GM18498 (cell line): Measurements from ENCODE around the gene LRRC8A.
"Not testable (repeated sequence)": the region's sequence is repeated elsewhere in the genome, so short reads cannot be mapped to it uniquely, and the experiment has no call there.

Source experiments
- ATAC-seq: cut with Tn5 transposase; IDR thresholded peaks from one replicate; pipeline ENCODE4 v1.9.1; 2021; ENCODE audit warnings: mild to moderate bottlenecking, moderate library complexity; ENCODE audit not compliant: unreplicated experiment

The LRRC8A gene

DNA sequence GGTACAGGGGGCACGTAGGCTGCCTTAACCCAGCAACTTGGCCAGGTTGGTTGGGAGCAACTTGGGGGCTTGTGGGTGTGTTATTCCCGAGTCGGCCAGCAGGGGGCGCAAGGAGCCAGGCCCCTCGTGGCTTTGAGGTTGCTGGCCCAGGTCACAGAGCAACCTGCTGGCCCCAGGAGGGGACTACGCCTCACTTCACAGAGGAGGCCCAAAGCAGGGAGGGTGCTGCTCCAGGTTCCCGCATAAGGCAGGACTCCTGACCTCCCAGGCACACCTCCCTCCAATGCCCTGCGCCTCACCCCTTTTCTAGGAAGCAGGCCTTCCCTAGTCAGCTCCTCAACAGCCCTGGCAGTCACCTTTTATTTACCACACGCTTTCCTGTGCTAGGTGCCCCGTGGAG lies 18.3 kb upstream of the LRRC8A start:
- ATAC-seq = peak; percentile 48

DNA sequence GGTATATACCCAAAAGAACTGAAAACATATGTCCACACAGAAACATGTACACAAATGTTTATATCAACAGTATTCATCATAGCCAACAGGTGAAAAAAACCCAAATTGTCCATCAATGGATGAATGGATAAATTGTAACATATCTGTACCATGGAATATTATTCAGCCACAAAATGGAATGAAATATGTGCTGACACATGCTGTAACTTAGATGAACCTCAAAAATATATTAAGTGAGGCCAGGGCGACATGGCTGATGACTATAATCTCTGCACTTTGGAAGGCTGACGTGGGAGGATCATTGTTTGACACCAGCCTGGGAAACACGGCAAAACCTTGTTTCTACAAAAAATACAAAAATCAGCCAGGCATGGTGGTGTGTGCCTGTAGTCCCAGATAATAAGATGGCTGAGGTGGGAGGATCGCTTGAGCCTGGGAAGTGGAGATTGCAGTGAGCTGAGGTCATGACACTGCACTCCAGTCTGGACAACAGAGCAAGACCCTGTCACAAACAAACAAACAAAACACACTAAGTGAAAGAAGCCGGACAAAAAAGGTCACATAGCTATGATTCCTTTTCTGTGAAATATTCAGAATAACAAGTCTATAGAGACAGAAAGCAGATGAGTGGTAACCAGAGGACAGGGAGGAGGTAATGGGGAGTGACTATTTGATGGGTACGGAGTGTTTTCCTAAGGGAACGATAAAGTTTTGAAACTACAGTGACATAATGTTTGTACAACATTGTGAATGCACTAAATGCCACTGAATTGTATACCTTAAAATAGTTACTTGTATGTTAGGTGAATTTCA lies 11.6 kb upstream of the LRRC8A start:
- no peak for ATAC-seq

DNA sequence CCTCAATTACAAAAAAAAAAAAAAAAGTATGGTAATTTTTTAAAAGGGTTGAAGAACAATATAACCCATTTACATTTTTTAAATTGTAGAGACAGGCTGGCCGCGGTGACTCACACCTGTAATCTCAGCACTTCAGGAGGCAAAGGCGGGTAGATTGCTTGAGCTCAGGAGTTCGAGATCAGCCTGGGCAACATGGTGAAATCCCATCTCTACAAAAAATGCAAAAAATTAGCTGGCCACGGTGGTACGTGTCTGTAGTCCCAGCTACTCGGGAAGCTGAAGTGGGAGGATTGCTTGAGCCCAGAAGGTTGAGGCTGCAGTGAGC lies 11.0 kb upstream of the LRRC8A start:
- ATAC-seq = not testable (repeated sequence)

DNA sequence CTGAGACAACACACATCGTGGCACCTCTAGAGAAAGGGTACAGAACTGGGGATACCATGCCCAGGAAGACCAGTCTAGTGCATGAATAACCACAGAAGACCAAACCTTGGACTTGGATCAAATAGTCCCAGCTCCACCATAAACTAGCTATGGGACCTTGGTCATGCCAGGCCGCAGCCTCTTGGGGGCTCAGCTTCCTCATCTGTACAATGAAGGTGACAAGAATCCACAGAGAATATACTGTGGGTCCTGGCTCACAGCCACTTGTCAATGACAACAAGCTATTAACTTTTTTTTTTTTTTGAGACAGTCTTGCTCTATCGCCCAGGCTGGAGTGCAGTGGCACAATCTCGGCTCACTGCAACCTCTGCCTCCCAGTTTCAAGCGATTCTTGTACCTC lies 4.1 kb upstream of the LRRC8A start:
- ATAC-seq = no peak

DNA sequence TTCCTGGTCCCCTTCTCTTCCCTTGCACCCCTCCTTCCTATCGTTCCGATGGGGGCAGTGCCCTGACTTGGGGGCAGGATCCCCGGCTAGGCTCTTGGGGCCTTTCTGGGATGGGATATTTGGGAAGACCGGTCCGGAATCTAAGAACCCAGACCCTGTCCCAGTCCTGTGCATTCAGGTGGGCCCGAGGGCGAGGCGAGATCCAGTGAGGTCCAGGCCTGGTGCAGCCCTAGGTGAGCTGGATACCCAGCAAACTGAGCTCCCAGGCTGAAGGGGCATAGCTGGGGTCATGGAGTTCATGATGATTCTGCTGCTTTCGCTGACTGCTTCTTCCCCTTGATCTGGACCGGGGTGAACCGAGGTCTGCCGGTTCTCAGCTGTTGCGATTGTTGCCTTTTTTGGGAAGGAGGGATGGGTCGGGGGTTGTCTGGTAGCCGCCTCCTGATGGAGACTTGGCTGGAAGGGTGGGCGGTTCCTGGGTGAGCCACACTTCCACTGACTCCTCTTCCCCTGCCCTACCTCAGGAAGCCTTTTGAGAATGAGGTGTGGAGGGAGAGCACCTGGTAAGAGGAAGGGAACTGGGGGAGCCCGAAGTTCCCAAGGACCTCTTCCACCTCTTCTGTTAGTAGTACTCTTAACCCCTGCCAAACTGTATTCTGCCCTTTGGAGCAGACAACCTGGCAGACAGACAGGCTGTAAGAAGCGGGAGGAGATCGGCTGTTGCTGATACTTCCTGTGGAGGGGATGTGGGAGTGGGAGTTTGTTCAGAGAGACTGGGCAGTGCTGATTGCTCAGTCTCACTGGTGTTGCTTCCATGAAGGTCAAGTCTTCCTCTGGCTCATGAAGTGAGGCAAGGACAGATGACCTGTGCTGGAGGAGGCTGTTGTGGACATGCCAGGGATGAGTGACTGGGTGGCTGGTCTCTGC lies 1.0 kb downstream of the LRRC8A start:
- peak; percentile 5 for ATAC-seq

DNA sequence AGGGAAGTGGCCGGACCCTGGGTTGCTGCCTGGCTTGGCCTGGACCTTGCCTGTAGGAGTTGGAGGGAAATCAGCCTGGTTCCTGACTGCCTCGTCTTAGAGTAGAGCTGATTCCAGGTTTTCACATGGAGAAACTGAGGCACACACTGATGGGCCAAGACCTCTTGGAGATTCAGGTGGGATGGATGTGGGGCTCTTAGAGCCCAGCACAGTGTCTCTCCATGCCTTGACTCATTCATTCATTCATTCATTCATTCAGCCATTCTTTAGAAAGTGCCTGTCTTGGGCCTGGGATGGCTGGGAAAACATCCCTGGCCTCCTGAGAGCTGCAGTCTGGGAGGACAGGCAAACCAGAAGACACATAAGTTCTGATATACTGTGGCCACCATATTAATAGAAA lies 2.2 kb downstream of the LRRC8A start:
- no peak for ATAC-seq

DNA sequence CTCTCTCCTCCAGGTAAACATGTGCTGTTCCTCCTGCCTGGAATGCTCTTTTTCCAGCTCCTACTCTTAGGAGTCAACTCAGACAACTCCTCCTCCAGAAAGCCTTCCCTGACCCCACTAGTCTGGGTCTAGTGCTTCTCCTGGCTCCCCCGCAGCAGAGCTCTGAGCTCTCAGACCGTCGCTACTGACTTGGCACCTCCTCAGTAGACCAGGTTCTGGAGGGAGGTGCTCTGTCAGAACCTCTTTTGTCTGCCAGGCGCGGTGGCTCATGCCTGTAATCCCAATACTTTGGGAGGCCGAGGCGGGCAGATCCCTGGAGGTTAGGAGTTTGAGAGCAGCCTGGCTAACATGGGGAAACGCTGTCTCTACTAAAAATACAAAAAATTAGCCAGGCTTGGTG lies 3.4 kb downstream of the LRRC8A start:
- no peak for ATAC-seq

DNA sequence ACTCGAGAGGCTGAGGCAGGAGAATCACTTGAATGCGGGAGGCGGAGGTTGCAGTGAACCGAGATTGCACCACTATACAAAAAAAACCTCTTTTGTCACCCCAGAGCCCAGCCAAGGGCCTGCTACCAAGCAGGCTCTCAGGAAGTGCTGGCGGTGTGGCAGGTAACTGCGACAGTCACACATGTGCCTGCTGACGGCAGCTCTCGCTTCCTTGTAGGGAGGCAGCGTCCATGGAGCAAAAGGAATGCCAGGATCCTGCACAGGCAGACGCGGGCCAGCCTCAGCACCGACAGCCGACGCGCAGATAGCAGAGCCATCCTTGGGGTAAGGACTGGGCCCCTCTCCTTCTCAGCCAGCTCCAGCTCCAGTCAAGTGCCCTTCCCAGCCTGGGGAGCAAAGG lies 3.9 kb downstream of the LRRC8A start:
- ATAC-seq = no peak

DNA sequence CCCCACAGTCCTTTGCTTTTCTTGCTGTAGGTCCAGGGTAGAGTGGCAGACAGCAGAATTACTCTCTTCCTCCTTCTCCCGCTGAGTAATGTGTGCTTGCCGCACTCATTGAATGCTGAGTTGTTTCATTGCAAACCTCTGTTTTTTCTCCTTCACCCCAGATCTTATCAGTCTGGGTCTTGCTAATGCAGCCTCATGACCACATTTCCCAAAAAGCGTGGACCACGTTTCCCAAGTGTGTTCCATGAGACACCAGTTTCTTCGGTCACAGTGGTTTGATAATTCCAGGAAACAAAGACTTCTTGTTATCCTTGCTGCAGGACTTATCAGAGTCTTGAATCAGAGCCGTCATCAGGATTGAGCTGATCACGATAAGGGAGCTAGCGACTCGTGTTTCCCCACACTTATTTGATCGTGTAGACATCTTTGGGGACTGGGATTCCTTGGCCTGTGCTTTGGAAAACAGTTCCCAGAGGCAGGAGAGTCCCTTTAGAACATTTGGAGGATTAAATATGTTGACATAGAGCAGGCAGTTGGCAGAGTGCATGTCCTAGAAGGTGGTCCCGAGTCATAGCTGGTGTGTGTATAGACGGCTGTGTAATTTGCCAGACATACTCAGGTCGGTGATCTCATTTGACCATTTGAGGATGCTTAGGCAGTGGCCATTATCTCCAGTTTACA lies 4.4 kb downstream of the LRRC8A start:
- ATAC-seq = no peak

DNA sequence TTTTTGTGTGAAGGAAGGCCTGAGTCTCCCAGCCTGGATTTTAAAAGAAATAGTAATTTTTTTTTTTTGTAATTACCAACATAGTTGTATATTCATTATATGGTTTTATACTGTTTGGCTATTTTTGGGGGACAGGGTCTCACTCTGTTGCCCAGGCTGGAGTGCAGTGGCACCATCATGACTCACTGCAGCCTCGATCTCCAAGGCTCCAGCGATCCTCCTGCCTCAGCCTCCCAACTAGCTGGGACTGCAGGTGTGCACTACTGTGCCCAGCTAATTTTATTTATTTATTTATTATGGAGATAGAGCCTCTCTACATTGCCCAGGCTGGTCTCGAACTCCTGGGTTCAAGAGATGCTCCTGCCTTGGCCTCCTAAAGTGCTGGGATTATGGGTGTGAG lies 5.1 kb downstream of the LRRC8A start:
- no peak for ATAC-seq

DNA sequence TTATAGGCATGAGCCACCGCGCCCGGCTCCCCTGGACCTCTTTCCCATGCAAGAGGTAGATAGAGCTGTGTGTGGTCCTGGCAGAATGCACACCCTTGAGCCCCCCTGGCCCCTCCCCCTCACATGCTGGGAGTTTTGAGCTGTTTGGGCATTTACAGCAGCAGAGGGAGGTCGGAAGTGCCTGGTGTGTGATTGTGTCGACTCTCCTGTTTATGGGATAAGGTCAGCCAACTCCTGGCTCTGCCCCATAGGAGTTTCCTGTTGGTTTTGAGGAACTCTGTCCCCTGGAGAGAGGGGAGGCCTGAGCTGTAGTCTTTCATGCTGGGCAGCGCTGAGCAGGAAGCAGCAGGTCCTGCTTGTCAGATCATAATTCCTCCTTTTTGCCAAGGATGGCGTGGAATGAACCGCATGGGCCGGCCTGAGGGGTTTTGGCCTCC lies 6.0 kb downstream of the LRRC8A start:
- no peak for ATAC-seq

DNA sequence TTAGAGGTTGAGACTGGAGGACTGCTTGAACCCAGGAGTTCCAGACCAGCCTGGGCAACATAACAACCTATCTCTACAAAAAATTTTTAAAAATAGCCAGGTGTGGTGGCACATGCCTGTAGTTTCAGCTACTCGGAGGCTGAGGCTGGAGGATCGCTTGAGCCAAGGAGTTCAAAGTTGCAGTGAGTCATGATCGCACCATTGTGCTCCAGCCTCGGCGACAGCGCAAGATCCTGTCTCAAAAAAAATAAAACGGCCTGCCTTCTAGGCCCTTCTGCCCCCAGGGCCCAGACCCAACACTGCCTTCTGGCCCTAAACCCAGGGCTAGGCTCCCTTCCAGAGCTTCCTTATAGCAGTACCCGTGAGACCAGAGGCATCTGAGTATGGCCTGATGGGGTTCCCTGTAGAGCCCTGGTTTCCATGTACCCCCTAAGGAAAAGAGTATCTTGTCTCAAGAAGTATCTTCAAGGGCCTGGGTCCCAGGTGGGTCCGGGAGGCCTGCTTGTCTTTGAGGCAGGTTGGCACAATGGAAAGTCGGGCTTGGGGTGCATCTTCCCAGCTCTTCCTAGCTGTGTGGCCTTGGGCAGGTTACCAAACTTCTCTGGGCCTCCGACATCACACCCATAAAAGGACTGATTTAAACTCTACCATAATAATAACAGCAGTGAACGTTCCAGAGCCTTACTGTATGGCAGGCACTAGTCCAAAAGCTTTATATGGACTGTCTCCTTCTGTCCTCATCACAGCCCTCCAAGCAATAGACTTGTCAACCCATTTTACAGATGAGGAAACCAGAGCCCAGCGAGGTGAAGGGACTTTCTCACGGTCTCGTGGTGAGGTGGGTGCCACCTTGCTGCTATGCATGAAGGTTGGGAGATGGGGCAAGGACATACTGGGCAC lies 9.6 kb downstream of the LRRC8A start:
- ATAC-seq = no peak

DNA sequence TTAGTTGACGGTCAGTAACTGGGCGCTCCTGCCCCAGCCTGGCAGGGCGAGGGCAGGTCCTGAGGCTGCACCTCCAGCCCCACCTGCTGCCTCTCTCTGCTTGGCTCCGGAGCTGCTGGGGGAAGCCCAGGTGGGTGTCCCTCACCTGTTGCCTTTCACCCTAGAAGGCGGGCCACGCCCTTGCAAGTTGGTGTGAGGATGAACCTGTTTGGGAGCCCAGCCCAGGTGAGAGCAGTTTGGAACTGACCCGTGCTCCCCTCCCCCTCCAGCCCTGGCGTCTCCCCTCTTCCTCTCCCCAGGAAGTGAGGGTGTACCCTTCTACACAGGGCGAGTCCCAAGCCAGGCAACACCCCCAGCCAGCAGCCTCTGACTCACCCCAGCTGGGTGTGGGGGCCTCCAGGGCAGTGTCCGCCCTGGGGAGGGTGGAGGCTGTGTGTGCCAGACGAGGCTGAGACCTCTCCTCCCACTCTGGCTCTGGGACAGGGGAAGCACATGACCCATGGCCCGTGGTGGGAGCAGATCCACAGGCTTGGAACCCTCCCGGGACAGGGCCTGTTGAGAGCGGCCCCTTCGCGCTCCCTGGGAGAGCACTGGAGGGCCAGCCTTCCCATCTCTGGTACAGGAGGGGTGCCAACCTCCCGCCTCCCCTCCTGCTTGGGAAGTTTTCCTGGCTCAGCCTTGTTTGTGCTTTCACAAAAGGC lies 10.4 kb downstream of the LRRC8A start:
- ATAC-seq = no peak

DNA sequence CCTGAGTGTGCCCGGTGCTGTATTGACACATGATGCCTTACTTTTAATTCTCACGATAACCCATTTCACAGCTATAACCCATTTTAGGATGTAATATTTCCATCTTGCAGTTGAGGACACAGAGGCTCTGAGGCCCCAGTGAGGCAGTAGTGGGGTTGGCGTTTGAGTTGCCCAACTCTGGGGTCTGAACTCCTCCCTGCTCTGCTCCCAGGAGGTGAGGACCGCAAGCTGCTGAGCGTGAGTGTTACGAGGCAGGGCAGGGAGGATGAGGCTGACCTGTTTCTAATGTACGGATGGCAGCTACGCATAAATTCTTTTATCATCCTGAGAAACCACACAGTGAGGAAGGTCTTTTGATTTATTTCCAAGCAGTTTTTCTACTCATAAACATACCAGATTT lies 11.4 kb downstream of the LRRC8A start:
- ATAC-seq = no peak

DNA sequence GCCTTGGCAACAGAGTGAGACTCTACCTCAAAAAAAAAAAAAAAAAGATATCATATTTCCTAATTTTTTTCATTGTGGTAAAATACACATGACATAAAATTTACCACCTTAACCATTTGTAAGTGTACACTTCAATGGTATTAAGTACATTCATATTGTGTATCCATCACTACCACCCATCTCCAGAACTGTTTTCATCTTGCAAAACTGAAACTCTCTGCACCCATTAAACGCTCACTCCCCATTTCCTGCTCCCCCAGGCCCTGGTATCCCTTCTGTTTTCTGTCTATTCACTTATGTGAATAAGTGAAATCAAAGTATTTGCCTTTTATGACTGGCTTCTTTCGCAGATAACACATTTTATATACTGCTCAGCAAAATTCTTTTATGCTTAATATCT lies 12.8 kb downstream of the LRRC8A start:
- no peak for ATAC-seq

DNA sequence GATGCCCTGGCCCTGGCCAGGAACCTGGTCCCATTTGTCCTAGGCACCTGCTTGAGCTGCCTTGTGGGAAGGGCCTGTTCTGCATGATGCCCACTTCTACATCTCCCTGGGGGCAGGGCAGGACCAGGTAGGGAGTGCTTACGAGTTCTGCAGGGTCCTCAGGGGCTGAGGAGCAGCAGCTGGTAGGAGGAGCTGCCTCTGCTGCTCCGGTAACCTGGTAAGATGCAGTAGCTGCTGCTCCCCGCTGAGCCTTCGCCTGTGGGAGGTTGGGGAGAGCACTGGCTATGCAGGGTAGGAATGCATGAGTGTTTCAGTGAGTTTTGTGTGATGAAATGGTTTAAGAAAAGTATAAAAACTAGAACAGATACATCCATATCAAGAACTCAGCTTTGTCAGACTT lies 13.6 kb downstream of the LRRC8A start:
- no peak for ATAC-seq

DNA sequence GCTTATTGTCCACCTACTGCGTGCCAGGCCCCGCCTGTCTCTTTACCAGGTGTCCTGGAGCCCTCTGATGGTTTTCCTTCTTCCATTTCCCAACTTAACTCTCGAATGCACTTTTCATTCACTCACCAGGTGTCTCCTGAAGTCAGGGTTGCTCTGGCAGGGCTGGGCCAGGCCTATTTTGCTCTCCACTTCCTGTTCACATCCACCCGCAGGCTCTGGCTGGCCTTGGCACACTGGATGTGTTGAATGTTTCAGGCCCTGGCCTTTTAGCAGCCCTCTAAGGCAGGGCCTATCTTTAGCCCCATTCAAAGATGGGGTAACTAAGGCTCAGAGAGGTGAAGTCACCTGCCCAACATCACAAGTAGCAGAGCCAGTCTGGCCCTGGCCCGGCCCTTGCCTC lies 16.4 kb downstream of the LRRC8A start:
- ATAC-seq = no peak

DNA sequence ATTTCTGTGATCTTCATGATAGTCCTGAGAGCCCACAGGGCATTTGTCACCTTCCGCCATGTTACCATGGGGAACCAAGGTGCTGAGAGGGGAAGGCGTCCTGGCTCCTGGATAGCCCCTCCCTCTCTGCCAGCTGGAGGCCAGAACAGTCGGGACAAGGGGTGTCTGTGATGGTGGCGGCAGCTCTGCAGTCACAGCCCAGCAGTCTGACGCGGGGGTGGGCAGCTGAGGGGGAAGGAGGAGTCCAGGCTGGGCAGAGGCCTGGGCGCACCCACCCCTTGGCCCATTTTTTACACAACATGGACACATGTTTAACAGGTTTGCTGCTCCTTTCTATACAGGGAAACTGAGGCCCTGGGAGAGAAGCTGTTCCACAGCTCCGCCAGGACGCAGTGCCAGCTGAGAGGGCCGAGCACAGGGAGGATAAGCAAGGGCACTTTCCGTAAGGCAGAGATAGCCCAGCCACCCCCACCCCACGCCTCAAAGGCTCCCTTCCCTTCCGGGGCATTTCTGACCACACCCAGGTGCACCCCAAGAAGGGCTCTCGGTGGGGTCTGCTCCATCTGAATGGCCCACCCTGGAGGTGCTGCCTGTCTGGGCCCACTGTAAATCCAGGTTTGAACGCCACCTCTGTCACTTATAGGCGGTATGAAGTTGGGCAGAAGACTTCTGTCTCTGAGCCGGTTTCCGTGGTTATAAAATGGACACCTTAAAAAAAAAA lies 17.1 kb downstream of the LRRC8A start:
- no peak for ATAC-seq

DNA sequence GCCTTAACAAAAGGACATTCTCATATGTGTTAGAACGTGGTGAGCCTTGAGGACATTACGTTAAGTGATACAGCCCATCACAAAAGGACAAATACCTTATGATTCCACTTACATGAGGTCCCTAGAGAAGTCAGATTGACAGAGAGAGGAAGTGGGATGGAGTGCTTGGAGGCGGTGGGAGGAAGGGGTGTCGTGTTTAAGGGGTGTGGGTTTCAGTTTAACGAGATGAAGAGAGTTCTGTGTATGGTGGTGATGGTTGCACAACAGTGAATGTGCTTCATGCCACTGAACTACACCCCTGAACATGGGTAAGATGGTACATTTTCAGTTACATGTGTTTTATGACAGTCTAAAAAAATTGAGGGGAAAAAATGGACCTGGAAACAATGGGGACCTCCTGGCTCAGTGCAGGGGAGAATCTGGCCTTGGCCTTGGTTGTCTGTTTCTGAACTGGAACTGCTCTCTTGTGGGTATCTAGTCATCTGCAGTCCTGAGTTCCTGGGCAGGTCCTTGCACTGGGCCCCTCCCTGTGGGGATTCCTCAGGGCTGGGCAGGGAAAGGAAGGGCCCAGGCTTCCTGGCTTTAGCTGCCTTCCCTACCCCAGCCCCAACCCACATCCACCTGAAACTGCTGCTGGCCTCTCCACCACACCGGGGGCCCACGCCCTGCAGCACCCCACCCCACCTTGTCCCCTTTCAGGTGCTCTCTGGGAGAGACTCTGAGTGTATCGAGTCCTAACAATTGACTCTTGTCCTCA lies 17.8 kb downstream of the LRRC8A start:
- ATAC-seq = no peak
